Lower leg skin (tissue), 3 donors: ENCODE results near the gene ZNF468.

Experiments used
- POLR2A ChIP-seq, 2 donors: fragments of 450-650 bp; IDR thresholded peaks; one replicate each; pipeline ENCODE4 v1.6.1; 2016 to 2017; ENCODE audit warnings: antibody characterized with exemption in 2 of 2, mild to moderate bottlenecking in 1 of 2, moderate library complexity in 1 of 2
- TF ChIP-seq, protein P1 (sequence below), 3 donors: fragments of 450-650 bp; IDR thresholded peaks; one replicate each; pipeline ENCODE4 v1.5.1; 2016; ENCODE audit warnings: antibody characterized with exemption in 3 of 3, mild to moderate bottlenecking in 3 of 3, moderate library complexity in 2 of 3

GRCh38 chr19:52901842-52902241 lies 44.4 kb upstream of the ZNF468 start:
- TF ChIP-seq, protein P1, sequence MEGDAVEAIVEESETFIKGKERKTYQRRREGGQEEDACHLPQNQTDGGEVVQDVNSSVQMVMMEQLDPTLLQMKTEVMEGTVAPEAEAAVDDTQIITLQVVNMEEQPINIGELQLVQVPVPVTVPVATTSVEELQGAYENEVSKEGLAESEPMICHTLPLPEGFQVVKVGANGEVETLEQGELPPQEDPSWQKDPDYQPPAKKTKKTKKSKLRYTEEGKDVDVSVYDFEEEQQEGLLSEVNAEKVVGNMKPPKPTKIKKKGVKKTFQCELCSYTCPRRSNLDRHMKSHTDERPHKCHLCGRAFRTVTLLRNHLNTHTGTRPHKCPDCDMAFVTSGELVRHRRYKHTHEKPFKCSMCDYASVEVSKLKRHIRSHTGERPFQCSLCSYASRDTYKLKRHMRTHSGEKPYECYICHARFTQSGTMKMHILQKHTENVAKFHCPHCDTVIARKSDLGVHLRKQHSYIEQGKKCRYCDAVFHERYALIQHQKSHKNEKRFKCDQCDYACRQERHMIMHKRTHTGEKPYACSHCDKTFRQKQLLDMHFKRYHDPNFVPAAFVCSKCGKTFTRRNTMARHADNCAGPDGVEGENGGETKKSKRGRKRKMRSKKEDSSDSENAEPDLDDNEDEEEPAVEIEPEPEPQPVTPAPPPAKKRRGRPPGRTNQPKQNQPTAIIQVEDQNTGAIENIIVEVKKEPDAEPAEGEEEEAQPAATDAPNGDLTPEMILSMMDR (IDR thresholded peaks at IDR 0.05): no peak
- TF ChIP-seq POLR2A (IDR thresholded peaks at IDR 0.05): no peak
